Measurements from ENCODE around the gene SPIN1. TPM values are rescaled to one million over a fixed set of nuclear protein-coding genes. Genes with fewer than 3 reads are reported as not detected.

The SPIN1 gene
- total and polyA plus RNA-seq, 2 of the 8 experiments (the other 6 are each of a cell fraction or from before 2014, with no cell fraction given): 69.9 to 139 TPM

DNA sequence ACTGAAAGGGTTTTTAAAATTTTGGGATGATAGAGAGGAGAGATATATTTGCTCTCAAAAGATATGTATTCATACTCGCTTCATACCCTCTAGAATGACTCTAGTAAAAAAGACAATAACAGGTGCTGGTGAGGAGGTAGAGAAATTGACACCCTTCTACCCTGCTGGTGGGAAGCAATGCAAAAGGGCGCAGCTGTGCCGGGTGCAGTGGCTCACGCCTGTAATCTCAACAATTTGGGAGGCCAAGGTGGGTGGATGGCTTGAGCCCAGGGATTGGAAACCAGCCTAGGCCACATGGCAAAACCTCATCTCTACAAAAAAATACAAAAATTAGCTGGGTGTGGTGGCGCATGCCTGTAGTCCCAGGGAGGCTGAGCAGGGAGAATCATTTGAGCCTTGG is 112.8 kb downstream of the SPIN1 start:
- no peak overlapping the region for H2BK15ac ChIP-seq (ENCODE audit: low read length)
- H3K27ac ChIP-seq (ENCODE audit: low read depth, low read length): no peak overlapping the region
- FAIRE-seq (no peak), DNase-seq (ENCODE audit: low read depth in 1 of 2, low spot score in 2 of 2) (no peak)
- no peak overlapping the region for H3K23ac ChIP-seq (ENCODE audit: insufficient read length)
- H4K8ac ChIP-seq (ENCODE audit: extremely low read depth, insufficient read depth, low read length): no peak overlapping the region
- H2BK20ac ChIP-seq (ENCODE audit: low read length): no peak overlapping the region
- H3K36me3 ChIP-seq (ENCODE audit: control insufficient read depth in 2 of 4, insufficient read depth in 4 of 4, low read length in 3 of 4): no peaks in the 10 kb centered on the region; a peak in 1 of 8 replicates
- peaks cover 0 to 4% of the 10 kb centered on the region in 2 experiments for H4K20me1 ChIP-seq (replicated peaks in 1 of 2; ENCODE audit: control insufficient read depth in 1 of 2, insufficient read depth in 2 of 2, low read length in 2 of 2)
- no peak overlapping the region for H3K14ac ChIP-seq (ENCODE audit: insufficient read length)
- no peak overlapping the region for H4K91ac ChIP-seq (replicated peaks; ENCODE audit: insufficient read length, low read length)
- H2AFZ ChIP-seq (ENCODE audit: low read length): no peak overlapping the region
- H3K4me2 ChIP-seq (ENCODE audit: insufficient read depth in 1 of 2, low read depth in 2 of 2, low read length in 2 of 2): no peak overlapping the region
- no peak overlapping the region for H3K56ac ChIP-seq (replicated peaks; ENCODE audit: insufficient read length, low read depth, low read length)
- no peak overlapping the region for H4K5ac ChIP-seq (ENCODE audit: insufficient read length, low read depth, low read length)
- H3K4me1 ChIP-seq (replicated peaks in 1 of 4; ENCODE audit: control insufficient read depth in 3 of 4, insufficient read depth in 4 of 4, low read length in 3 of 4): peaks cover 0 to 4% (median 2%) of the 10 kb centered on the region in 4 experiments; a peak in 3 of 7 replicates
- no peak overlapping the region for H2BK12ac ChIP-seq (ENCODE audit: low read depth, low read length)
- H3K4ac ChIP-seq (replicated peaks; ENCODE audit: insufficient read length, low read depth, low read length): no peak overlapping the region
- no peaks in the 10 kb centered on the region for H3K79me2 ChIP-seq (ENCODE audit: control insufficient read depth in 1 of 2, insufficient read depth in 2 of 2, low read length in 2 of 2)
- H3K18ac ChIP-seq (ENCODE audit: extremely low read depth, low read length): no peak overlapping the region
- H3K9ac ChIP-seq (replicated peaks in 1 of 4; ENCODE audit: extremely low read depth in 1 of 4, low read depth in 3 of 4, low read length in 3 of 4): no peak overlapping the region
- ChIA-PET CTCF (ENCODE audit: partially characterized antibody) (interaction anchor here (1.4 kb wide), 1 partner anchor 25 kb away, joined by 3 read pairs; no protein-coding TSS in a partner anchor), POLR2A (ENCODE audit: partially characterized antibody) (no interaction called here)
- peaks cover 4% of the 10 kb centered on the region; the same call in 1 of the 2 replicates for H3K23me2 ChIP-seq (ENCODE audit: low read depth, low read length)
- H3K79me1 ChIP-seq (ENCODE audit: low read depth, low read length): no peaks in the 10 kb centered on the region; the same call in 1 of the 2 replicates
- 99% methylated on average over 5 of the region's 5 CpGs; no CpG with 5 or more reads in 1 of the 2 experiments for WGBS, 2 experiments (ENCODE audit: extremely low coverage in 1 of 2, insufficient coverage in 1 of 2, insufficient read length in 1 of 2, insufficient replicate concordance in 2 of 2, low coverage in 1 of 2, low lambda C conversion rate in 2 of 2, missing lambda C conversion rate in 1 of 2)
- H3K9me3 ChIP-seq (ENCODE audit: insufficient read depth in 2 of 2, low read depth in 1 of 2, low read length in 1 of 2): no peaks in the 10 kb centered on the region
- H2BK5ac ChIP-seq (ENCODE audit: low read depth, low read length): no peak overlapping the region
- no peak overlapping the region for H2BK120ac ChIP-seq (replicated peaks; ENCODE audit: low read depth, low read length)
- no peaks in the 10 kb centered on the region; a peak in 1 of 7 replicates for H3K27me3 ChIP-seq (replicated peaks in 1 of 4; ENCODE audit: control insufficient read depth in 3 of 4, extremely low read depth in 1 of 4, insufficient read depth in 3 of 4, low read length in 3 of 4)
- no peak overlapping the region for H2AK5ac ChIP-seq (ENCODE audit: low read depth, low read length)
- H3K4me3 ChIP-seq (ENCODE audit: extremely low read depth in 1 of 4, insufficient read depth in 2 of 4, low read depth in 3 of 4, low read length in 4 of 4): no peak overlapping the region
- TF ChIP-seq SIRT6 (IDR thresholded peaks at IDR 0.05; ENCODE audit: low read length) (no peak), EP300 (IDR thresholded peaks at IDR 0.05; ENCODE audit: borderline replicate concordance in 1 of 2, low read depth in 2 of 2, low read length in 2 of 2) (no peak), BACH1 (IDR thresholded peaks at IDR 0.05; ENCODE audit: low read length) (no peak), GABPA (IDR thresholded peaks at IDR 0.05; ENCODE audit: borderline replicate concordance, insufficient read depth, low read length) (no peak), EGR1 (IDR thresholded peaks at IDR 0.05; ENCODE audit: borderline replicate concordance, low read depth, low read length) (no peak), RNF2 (IDR thresholded peaks at IDR 0.05; ENCODE audit: borderline replicate concordance, low read depth, low read length, missing control alignments, poor library complexity, severe bottlenecking) (no peak), TBP (IDR thresholded peaks at IDR 0.05; ENCODE audit: low read depth, low read length) (no peak), CEBPB (IDR thresholded peaks at IDR 0.05; ENCODE audit: low read depth, low read length) (no peak), CREB1 (IDR thresholded peaks at IDR 0.05) (no peak), HDAC6 (IDR thresholded peaks at IDR 0.05; ENCODE audit: low read depth, low read length) (no peak), JUND (IDR thresholded peaks at IDR 0.05; ENCODE audit: low read length) (no peak), NANOG (IDR thresholded peaks at IDR 0.05; ENCODE audit: insufficient read depth, low read depth, low read length, poor library complexity, severe bottlenecking) (no peak), POLR2AphosphoS5 (IDR thresholded peaks at IDR 0.05; ENCODE audit: low read depth, low read length) (no peak), ASH2L (IDR thresholded peaks at IDR 0.05; ENCODE audit: low read length) (no peak), TAF7 (optimal IDR thresholded peaks at IDR 0.05; ENCODE audit: borderline replicate concordance, low read depth, low read length) (no peak)
